IMR-90 (cell line): ENCODE measurements around the gene SLX4IP. TPM values are rescaled to one million over a fixed set of nuclear protein-coding genes. Genes with fewer than 3 reads are reported as not detected.
A peak's percentile ranks its signal among the peaks of the same experiment; 100 is the strongest.

Experiments
- ATAC-seq: fragments of 200-7000 bp; cut with Tn5 transposase; 2 replicates; pipeline ENCODE4 v1.9.1; 2020; ENCODE audit warnings: low read depth, mild to moderate bottlenecking, moderate library complexity
- BruUV-seq: library from RNA; stranded (reverse); fragments of 400-500 nt; replicated peaks from 2 replicates; lab custom pipeline; 2021; lab: Mats Ljungman, UMichigan
- CTCF ChIA-PET: fragments of 300-600 bp; formaldehyde crosslinking; extraction: SDS; loops from one replicate; lab custom pipeline; 2021; ENCODE audit warnings: antibody characterized with exemption; lab: Yijun Ruan, JAX
- POLR2A ChIA-PET: fragments of 300-600 bp; sonication (Branson Sonifier 250); formaldehyde crosslinking; loops from one replicate; lab custom pipeline; 2022; ENCODE audit warnings: antibody characterized with exemption; ENCODE audit not compliant: unreplicated experiment; lab: Charles Lee
- DNase-seq: peaks from one replicate; pipeline ENCODE4 v3.0.0; 2013
- H2AFZ ChIP-seq: replicated peaks from 2 replicates; pipeline ENCODE3; 2013; ENCODE audit warnings: low read length, mild to moderate bottlenecking; ENCODE audit not compliant: poor library complexity
- H2AK5ac ChIP-seq: 2 replicates; pipeline ENCODE4 v1.6.1; 2013; ENCODE audit warnings: low read depth, low read length, inconsistent platforms
- H2AK9ac ChIP-seq: replicated peaks from 2 replicates; pipeline ENCODE3; 2013; ENCODE audit warnings: mild to moderate bottlenecking, low read depth, low read length, moderate library complexity; ENCODE audit not compliant: poor library complexity
- H2BK120ac ChIP-seq: 2 replicates; pipeline ENCODE4 v1.6.1; 2013; ENCODE audit warnings: low read depth, low read length, inconsistent platforms
- H2BK15ac ChIP-seq: 3 replicates; pipeline ENCODE4 v1.6.1; 2013; ENCODE audit warnings: low read depth, low read length, inconsistent platforms
- H2BK20ac ChIP-seq: 2 replicates; pipeline ENCODE4 v1.6.1; 2013; ENCODE audit warnings: low read depth, mild to moderate bottlenecking, inconsistent platforms, low read length, moderate library complexity
- H2BK5ac ChIP-seq: 2 replicates; pipeline ENCODE4 v1.6.1; 2013; ENCODE audit warnings: mild to moderate bottlenecking, low read depth, low read length, inconsistent platforms; ENCODE audit not compliant: poor library complexity, severe bottlenecking
- H3K14ac ChIP-seq: replicated peaks from 2 replicates; pipeline ENCODE4 v1.6.1; 2013; ENCODE audit warnings: low read depth, low read length, inconsistent platforms
- H3K18ac ChIP-seq: 2 replicates; pipeline ENCODE4 v1.6.1; 2013; ENCODE audit warnings: low read depth, low read length, control low read depth
- H3K23ac ChIP-seq: 2 replicates; pipeline ENCODE4 v1.6.1; 2013; ENCODE audit warnings: low read depth, low read length, inconsistent platforms
- H3K27ac ChIP-seq: 2 replicates; pipeline ENCODE4 v1.5.1; 2013; ENCODE audit warnings: mild to moderate bottlenecking, control low read depth, low read length; ENCODE audit not compliant: insufficient read depth
- H3K27me3 ChIP-seq: 2 replicates; pipeline ENCODE4 v1.6.1; 2013; ENCODE audit warnings: low read length; ENCODE audit not compliant: control insufficient read depth, insufficient read depth
- H3K36me3 ChIP-seq: 2 replicates; pipeline ENCODE4 v1.6.1; 2013; ENCODE audit warnings: low read length, mixed read lengths; ENCODE audit not compliant: control insufficient read depth, insufficient read depth
- H3K4ac ChIP-seq: 2 replicates; pipeline ENCODE4 v1.6.1; 2013; ENCODE audit warnings: low read depth, low read length, inconsistent platforms
- H3K4me1 ChIP-seq: 2 replicates; pipeline ENCODE4 v1.6.1; 2013; ENCODE audit warnings: low read length, mixed read lengths; ENCODE audit not compliant: control insufficient read depth, insufficient read depth
- H3K4me2 ChIP-seq: 2 replicates; pipeline ENCODE4 v1.6.1; 2013; ENCODE audit warnings: low read depth, mild to moderate bottlenecking, control low read depth, low read length, moderate library complexity
- H3K4me3 ChIP-seq: 2 replicates; pipeline ENCODE4 v1.5.1; 2013; ENCODE audit warnings: low read depth, mild to moderate bottlenecking, control low read depth, low read length, moderate library complexity; ENCODE audit not compliant: insufficient read depth
- H3K56ac ChIP-seq: 2 replicates; pipeline ENCODE4 v1.6.1; 2013; ENCODE audit warnings: low read length, inconsistent platforms; ENCODE audit not compliant: insufficient read depth; ENCODE audit errors: extremely low read depth
- H3K79me1 ChIP-seq, 2 experiments: 2 replicates each; pipeline ENCODE4 v1.6.1; 2013; ENCODE audit warnings: low read length in 2 of 2, inconsistent platforms in 1 of 2, low read depth in 1 of 2
- H3K9ac ChIP-seq: 2 replicates; pipeline ENCODE4 v1.6.1; 2013; ENCODE audit warnings: low read depth, low read length, control low read depth
- H3K9me1 ChIP-seq: 2 replicates; pipeline ENCODE4 v1.6.1; 2013; ENCODE audit warnings: low read length, inconsistent platforms; ENCODE audit not compliant: insufficient read depth
- H3K9me3 ChIP-seq: 2 replicates; pipeline ENCODE4 v1.6.1; 2013; ENCODE audit warnings: low read length; ENCODE audit not compliant: control insufficient read depth, insufficient read depth
- H4K20me1 ChIP-seq: 2 replicates; pipeline ENCODE4 v1.6.1; 2013; ENCODE audit warnings: low read length, inconsistent platforms; ENCODE audit not compliant: insufficient read depth
- H4K5ac ChIP-seq: 2 replicates; pipeline ENCODE4 v1.6.1; 2013; ENCODE audit warnings: mild to moderate bottlenecking, low read depth, low read length, control low read depth
- H4K8ac ChIP-seq, 2 experiments: 2 replicates each; pipeline ENCODE4 v1.6.1; 2013; ENCODE audit warnings: low read depth in 2 of 2, low read length in 2 of 2, control low read depth in 1 of 2, inconsistent platforms in 1 of 2
- H4K91ac ChIP-seq: 2 replicates; pipeline ENCODE4 v1.6.1; 2013; ENCODE audit warnings: low read depth, low read length, inconsistent platforms; ENCODE audit not compliant: insufficient read depth
- CEBPB ChIP-seq: IDR thresholded peaks from 2 replicates; pipeline ENCODE4 v1.6.1; 2012; ENCODE audit warnings: low read depth, low read length, improper control_type of control experiment
- CTCF ChIP-seq: conservative IDR thresholded peaks from 2 replicates; pipeline ENCODE4 v1.5.1; 2012; ENCODE audit warnings: mild to moderate bottlenecking, low read depth, low read length, improper control_type of control experiment
- FOS ChIP-seq: fragments of 150-350 bp; IDR thresholded peaks from 2 replicates; pipeline ENCODE4 v1.6.1; 2016; ENCODE audit warnings: low read depth, low read length
- RFX5 ChIP-seq: IDR thresholded peaks from 2 replicates; pipeline ENCODE4 v1.8.0; 2012; ENCODE audit warnings: low read depth, mild to moderate bottlenecking, low read length, moderate library complexity
- SMC3 ChIP-seq: fragments of 150-350 bp; IDR thresholded peaks from 2 replicates; pipeline ENCODE4 v1.6.1; 2016; ENCODE audit warnings: low read depth, mild to moderate bottlenecking, antibody characterized with exemption, low read length, moderate library complexity
- whole genome bisulfite sequencing, 2 experiments: methylation state at CpG; one replicate each; pipeline versions ENCODE4 v1.1.5 to v1.1.7; 2013; ENCODE audit warnings: missing lambda C conversion rate in 2 of 2; ENCODE audit not compliant: insufficient read length in 1 of 2; ENCODE audit errors: extremely low coverage in 2 of 2; 5-methylcytosine and 5-hydroxymethylcytosine counted together
- dilution Hi-C: fragments of 300-500 bp; cut with HindIII; formaldehyde crosslinking; loops from one replicate; pipeline ENCODE4 v1.14.3; 2018; ENCODE audit warnings: low sequenced_read_pairs; ENCODE audit not compliant: unreplicated experiment
- in situ Hi-C: fragments of 300-500 bp; cut with MboI; formaldehyde crosslinking; loops from 3 replicates; pipeline ENCODE4 v1.14.3; 2019; ENCODE audit warnings: low sequenced_read_pairs, inconsistent platforms, mixed read lengths
- intact Hi-C: fragments of 100-400 bp; cut with micrococcal nuclease; formaldehyde crosslinking; loops from 2 replicates; pipeline ENCODE4 v1.10.0; 2022
- polyA plus RNA-seq, 3 experiments: library from polyadenylated mRNA; depleted of rRNA; stranded (reverse); fragments of >200 nt; gene quantifications; 2 replicates each; pipeline ENCODE4 v1.2.3, GENCODE V29; 2012; ENCODE audit warnings: low replicate concordance in 1 of 3
- total RNA-seq: library from RNA; depleted of rRNA; stranded (reverse); fragments of >200 nt; gene quantifications from 2 replicates; pipeline ENCODE4 v1.2.3, GENCODE V29; 2012

Gene SLX4IP
- total and polyA plus RNA-seq, 2 of the 4 experiments (the other 2 are of a cell fraction) = 1.3 to 5.9 TPM

- no peak for TF ChIP-seq RFX5
- TF ChIP-seq FOS = no peak
- TF ChIP-seq CTCF = no peak
These were observed 78.0 kb downstream of the SLX4IP start (continued) for GRCh38 chr20:10513061-10513460.

GRCh38 chr20:10513931-10514575 lies 78.9 kb downstream of the SLX4IP start:
- peak overlapping the region; percentile 28; the same call in 1 of the 2 replicates for H3K4me2 ChIP-seq
- H3K4me1 ChIP-seq = peaks cover 12% of the 10 kb centered on the region
- H2BK15ac ChIP-seq = peak overlapping the region; percentile 61; the same call in 1 of the 3 replicates
- intact Hi-C loops = loop anchor here (5.0 kb wide), 1 partner anchor 37 kb away; no protein-coding TSS in a partner anchor
- no peak overlapping the region for H4K8ac ChIP-seq
- DNase-seq (no peak), ATAC-seq (no peak)
- ChIA-PET CTCF (no interaction called here), POLR2A (interaction anchor here (0.5 kb wide), 1 partner anchor 26 kb away, joined by 3 read pairs; no protein-coding TSS in a partner anchor)
- no peak overlapping the region for H3K4me3 ChIP-seq
- H3K9me3 ChIP-seq = no peaks in the 10 kb centered on the region
- H3K56ac ChIP-seq = no peak overlapping the region
- H2BK5ac ChIP-seq = no peak overlapping the region
- H3K27ac ChIP-seq = no peak overlapping the region
- H3K36me3 ChIP-seq = no peaks in the 10 kb centered on the region
- peaks cover 12 to 33% of the 10 kb centered on the region in 2 experiments for H3K79me1 ChIP-seq
- H2AK9ac ChIP-seq = no peak overlapping the region
- no peaks in the 10 kb centered on the region for H4K20me1 ChIP-seq
- no peak overlapping the region for H3K23ac ChIP-seq
- dilution Hi-C loops = no loop called here
- no CpG with 5 or more reads among the region's 4 CpGs for WGBS, 2 experiments
- no peak for TF ChIP-seq CEBPB
- TF ChIP-seq SMC3 = no peak
- no peaks in the 10 kb centered on the region for H3K27me3 ChIP-seq
- peak overlapping the region; percentile 27 for H2BK120ac ChIP-seq
- H2AK5ac ChIP-seq = no peak overlapping the region
- in situ Hi-C loops = no loop called here
- peaks cover 12% of the 10 kb centered on the region for H3K9me1 ChIP-seq
- H3K18ac ChIP-seq = peak overlapping the region; percentile 66; the same call in 1 of the 2 replicates
- no TSS peak for BruUV-seq
- peak overlapping the region; percentile 73; the same call in 1 of the 2 replicates for H3K4ac ChIP-seq
- 0 out of 2 replicates have a peak overlapping the region, but pooled peaks have one; percentile 3 for H3K14ac ChIP-seq
- no peak overlapping the region for H3K9ac ChIP-seq
- no peak overlapping the region for H2AFZ ChIP-seq
- H2BK20ac ChIP-seq = peak overlapping the region; percentile 71
- H4K91ac ChIP-seq = peak overlapping the region; percentile 68; the same call in 1 of the 2 replicates
- peak overlapping the region; percentile 24; the same call in 1 of the 2 replicates for H4K5ac ChIP-seq
